Fibroblast of the conjunctiva (primary cell): ENCODE data around the gene MPV17L2.
A peak's percentile ranks its signal among the peaks of the same experiment; 100 is the strongest.
"Not testable (repeated sequence)": the region's sequence is repeated elsewhere in the genome, so short reads cannot be mapped to it uniquely, and the experiment has no call there.

ENCODE experiments used
- DNase-seq: peaks from one replicate; pipeline ENCODE4 v3.0.0-alpha.2; 2010; ENCODE audit warnings: low read depth

The MPV17L2 gene

GRCh38 chr19:18193388-18194180, 566 bp downstream of the MPV17L2 start:
- DNase-seq = no peak

GRCh38 chr19:18194181-18194530, 1.1 kb downstream of the MPV17L2 start:
- DNase-seq = no peak

GRCh38 chr19:18194554-18195238, 1.7 kb downstream of the MPV17L2 start:
- DNase-seq = no peak

GRCh38 chr19:18196511-18196845, 3.5 kb downstream of the MPV17L2 start:
- no peak for DNase-seq

GRCh38 chr19:18197306-18197705, 4.3 kb downstream of the MPV17L2 start:
- no peak for DNase-seq

- DNase-seq = no peak
Measured at GRCh38 chr19:18197941-18198340, 4.9 kb downstream of the MPV17L2 start.

GRCh38 chr19:18198374-18198773, 5.4 kb downstream of the MPV17L2 start:
- DNase-seq = no peak

- DNase-seq = no peak
Measured at GRCh38 chr19:18202397-18202777, 9.4 kb downstream of the MPV17L2 start.

- DNase-seq = no peak
Measured at GRCh38 chr19:18202778-18203407, 9.9 kb downstream of the MPV17L2 start.

- DNase-seq = no peak
Measured at GRCh38 chr19:18203408-18203862, 10.4 kb downstream of the MPV17L2 start.

GRCh38 chr19:18203863-18204393, 10.9 kb downstream of the MPV17L2 start, which contains the start of gene RAB3A:
TSS of gene RAB3A (minus strand) at chr19:18204042. CDS start at chr19:18202740, 1,302 bp downstream.
- peak; percentile 100 for DNase-seq

- no peak for DNase-seq
Measured at GRCh38 chr19:18204394-18205199, 11.6 kb downstream of the MPV17L2 start.

GRCh38 chr19:18205200-18205892, 12.3 kb downstream of the MPV17L2 start:
- peak; percentile 27 for DNase-seq

GRCh38 chr19:18206018-18206417, 13.0 kb downstream of the MPV17L2 start:
- no peak for DNase-seq

GRCh38 chr19:18208098-18208951, 15.3 kb downstream of the MPV17L2 start:
- DNase-seq = no peak

- not testable (repeated sequence) for DNase-seq
Measured at GRCh38 chr19:18209912-18210311, 16.9 kb downstream of the MPV17L2 start.

GRCh38 chr19:18211683-18212082, 18.7 kb downstream of the MPV17L2 start:
- no peak for DNase-seq

- no peak for DNase-seq
Measured at GRCh38 chr19:18214779-18215433, 21.9 kb downstream of the MPV17L2 start.

GRCh38 chr19:18216789-18217188, 23.8 kb downstream of the MPV17L2 start:
- DNase-seq = no peak

GRCh38 chr19:18218159-18218558, 25.1 kb downstream of the MPV17L2 start:
- no peak for DNase-seq
